T-helper 1 cell (primary cell): Measurements from ENCODE around the gene TK2.
"Not testable (repeated sequence)": the region's sequence is repeated elsewhere in the genome, so short reads cannot be mapped to it uniquely, and the experiment has no call there.

Experiments
- DNase-seq, 5 donors: peaks; one replicate each; pipeline ENCODE4 v3.0.0-alpha.2; 2012 to 2020

The TK2 gene

DNA sequence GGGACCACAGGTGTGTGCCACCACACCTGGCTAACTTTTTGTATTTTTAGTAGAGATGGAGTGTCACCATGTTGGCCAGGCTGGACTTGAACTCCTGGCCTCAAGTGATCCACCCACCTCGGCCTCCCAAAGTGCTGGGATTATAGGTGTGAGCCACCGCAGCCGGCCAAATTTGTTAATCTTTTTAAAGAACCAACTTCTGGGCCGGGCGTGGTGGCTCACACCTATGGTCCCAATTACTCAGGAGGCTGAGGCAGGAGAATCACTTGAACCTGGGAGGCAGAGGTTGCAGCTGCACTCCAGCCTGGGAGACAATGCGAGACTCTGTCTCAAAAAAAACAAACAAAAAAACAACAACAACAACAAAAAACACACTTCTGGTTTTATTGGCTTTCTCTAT is 84.0 kb downstream of the TK2 start:
- DNase-seq = not testable (repeated sequence)

GRCh38 chr16:66462912-66463311 is 87.0 kb downstream of the TK2 start:
- DNase-seq = no peak

DNA sequence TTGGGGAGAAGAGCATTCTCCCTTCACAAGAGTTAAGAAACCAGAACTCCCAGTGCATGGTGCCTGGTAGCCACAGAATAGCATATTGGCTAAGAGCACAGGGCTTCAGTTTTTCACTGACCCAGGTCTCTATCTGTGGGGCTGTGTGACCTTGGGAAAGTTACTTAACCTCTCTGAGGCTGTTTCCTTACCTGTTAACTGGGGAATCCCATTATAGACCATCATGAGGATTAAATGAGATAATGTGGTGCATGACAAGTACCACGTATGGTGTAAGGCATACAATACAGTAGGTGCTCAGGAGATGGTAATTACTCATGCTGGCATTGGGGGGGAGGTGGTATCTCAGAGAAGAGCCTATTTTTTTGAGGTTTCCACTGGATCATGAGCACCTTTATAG is 89.2 kb downstream of the TK2 start:
- DNase-seq = no peak

DNA sequence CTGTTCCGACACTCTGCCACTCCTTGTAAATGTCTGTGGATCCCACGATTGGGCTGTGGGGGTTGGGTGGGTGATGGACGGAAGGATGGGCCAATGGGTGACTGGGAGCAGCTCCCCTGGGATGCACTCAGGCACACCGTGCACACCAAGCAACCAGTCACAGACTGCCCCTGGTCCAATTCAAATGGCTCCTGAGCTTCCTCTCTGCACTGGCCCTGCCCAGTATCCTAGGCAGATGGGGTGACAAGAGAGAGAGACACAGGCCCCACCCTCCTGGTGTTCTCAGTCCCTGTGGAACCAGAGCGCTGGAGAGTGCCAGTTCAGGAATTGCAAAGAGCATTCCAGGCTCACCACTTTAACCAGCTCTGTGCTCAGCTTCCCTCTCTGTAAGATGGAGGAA is 90.0 kb downstream of the TK2 start:
- DNase-seq = no peak

- DNase-seq = no peak
Observed at GRCh38 chr16:66458853-66459252, 91.1 kb downstream of the TK2 start.

DNA sequence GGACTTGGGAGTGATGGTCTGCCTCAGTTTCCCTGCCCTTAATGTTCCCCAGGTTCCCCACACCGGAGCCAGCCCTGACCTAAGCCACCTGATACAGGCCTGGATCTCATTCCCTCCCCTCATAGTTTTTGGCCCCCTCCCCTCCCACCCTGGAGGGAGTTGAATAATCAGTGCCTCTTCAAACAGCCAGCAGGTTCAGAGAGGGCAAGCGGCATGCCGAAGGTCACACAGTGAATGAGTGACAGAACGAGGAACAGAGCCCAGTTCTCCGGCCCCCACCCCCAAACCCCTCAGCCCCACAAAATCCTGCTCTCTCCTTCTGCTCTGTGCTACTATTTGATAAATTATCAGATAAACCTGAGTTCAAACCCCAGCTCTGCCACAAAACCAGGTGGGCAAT is 91.6 kb downstream of the TK2 start:
- no peak for DNase-seq
